IMR-90 (cell line): Measurements from ENCODE around the gene SLAMF8. TPM values are rescaled to one million over a fixed set of nuclear protein-coding genes. Genes with fewer than 3 reads are reported as not detected.

Experiments used
- ATAC-seq: fragments of 200-7000 bp; cut with Tn5 transposase; 2 replicates; pipeline ENCODE4 v1.9.1; 2020; ENCODE audit warnings: low read depth, mild to moderate bottlenecking, moderate library complexity
- BruUV-seq: library from RNA; stranded (reverse); fragments of 400-500 nt; replicated peaks from 2 replicates; lab custom pipeline; 2021; lab: Mats Ljungman, UMichigan
- CTCF ChIA-PET: fragments of 300-600 bp; formaldehyde crosslinking; extraction: SDS; loops from one replicate; lab custom pipeline; 2021; ENCODE audit warnings: antibody characterized with exemption; lab: Yijun Ruan, JAX
- POLR2A ChIA-PET: fragments of 300-600 bp; sonication (Branson Sonifier 250); formaldehyde crosslinking; loops from one replicate; lab custom pipeline; 2022; ENCODE audit warnings: antibody characterized with exemption; ENCODE audit not compliant: unreplicated experiment; lab: Charles Lee
- DNase-seq: peaks from one replicate; pipeline ENCODE4 v3.0.0; 2013
- H2AFZ ChIP-seq: replicated peaks from 2 replicates; pipeline ENCODE3; 2013; ENCODE audit warnings: low read length, mild to moderate bottlenecking; ENCODE audit not compliant: poor library complexity
- H2AK5ac ChIP-seq: 2 replicates; pipeline ENCODE4 v1.6.1; 2013; ENCODE audit warnings: low read depth, low read length, inconsistent platforms
- H2AK9ac ChIP-seq: replicated peaks from 2 replicates; pipeline ENCODE3; 2013; ENCODE audit warnings: mild to moderate bottlenecking, low read depth, low read length, moderate library complexity; ENCODE audit not compliant: poor library complexity
- H2BK120ac ChIP-seq: 2 replicates; pipeline ENCODE4 v1.6.1; 2013; ENCODE audit warnings: low read depth, low read length, inconsistent platforms
- H2BK15ac ChIP-seq: 3 replicates; pipeline ENCODE4 v1.6.1; 2013; ENCODE audit warnings: low read depth, low read length, inconsistent platforms
- H2BK20ac ChIP-seq: 2 replicates; pipeline ENCODE4 v1.6.1; 2013; ENCODE audit warnings: low read depth, mild to moderate bottlenecking, inconsistent platforms, low read length, moderate library complexity
- H2BK5ac ChIP-seq: 2 replicates; pipeline ENCODE4 v1.6.1; 2013; ENCODE audit warnings: mild to moderate bottlenecking, low read depth, low read length, inconsistent platforms; ENCODE audit not compliant: poor library complexity, severe bottlenecking
- H3K14ac ChIP-seq: replicated peaks from 2 replicates; pipeline ENCODE4 v1.6.1; 2013; ENCODE audit warnings: low read depth, low read length, inconsistent platforms
- H3K18ac ChIP-seq: 2 replicates; pipeline ENCODE4 v1.6.1; 2013; ENCODE audit warnings: low read depth, low read length, control low read depth
- H3K23ac ChIP-seq: 2 replicates; pipeline ENCODE4 v1.6.1; 2013; ENCODE audit warnings: low read depth, low read length, inconsistent platforms
- H3K27ac ChIP-seq: 2 replicates; pipeline ENCODE4 v1.5.1; 2013; ENCODE audit warnings: mild to moderate bottlenecking, control low read depth, low read length; ENCODE audit not compliant: insufficient read depth
- H3K27me3 ChIP-seq: 2 replicates; pipeline ENCODE4 v1.6.1; 2013; ENCODE audit warnings: low read length; ENCODE audit not compliant: control insufficient read depth, insufficient read depth
- H3K36me3 ChIP-seq: 2 replicates; pipeline ENCODE4 v1.6.1; 2013; ENCODE audit warnings: low read length, mixed read lengths; ENCODE audit not compliant: control insufficient read depth, insufficient read depth
- H3K4ac ChIP-seq: 2 replicates; pipeline ENCODE4 v1.6.1; 2013; ENCODE audit warnings: low read depth, low read length, inconsistent platforms
- H3K4me1 ChIP-seq: 2 replicates; pipeline ENCODE4 v1.6.1; 2013; ENCODE audit warnings: low read length, mixed read lengths; ENCODE audit not compliant: control insufficient read depth, insufficient read depth
- H3K4me2 ChIP-seq: 2 replicates; pipeline ENCODE4 v1.6.1; 2013; ENCODE audit warnings: low read depth, mild to moderate bottlenecking, control low read depth, low read length, moderate library complexity
- H3K4me3 ChIP-seq: 2 replicates; pipeline ENCODE4 v1.5.1; 2013; ENCODE audit warnings: low read depth, mild to moderate bottlenecking, control low read depth, low read length, moderate library complexity; ENCODE audit not compliant: insufficient read depth
- H3K56ac ChIP-seq: 2 replicates; pipeline ENCODE4 v1.6.1; 2013; ENCODE audit warnings: low read length, inconsistent platforms; ENCODE audit not compliant: insufficient read depth; ENCODE audit errors: extremely low read depth
- H3K79me1 ChIP-seq, 2 experiments: 2 replicates each; pipeline ENCODE4 v1.6.1; 2013; ENCODE audit warnings: low read length in 2 of 2, inconsistent platforms in 1 of 2, low read depth in 1 of 2
- H3K9ac ChIP-seq: 2 replicates; pipeline ENCODE4 v1.6.1; 2013; ENCODE audit warnings: low read depth, low read length, control low read depth
- H3K9me1 ChIP-seq: 2 replicates; pipeline ENCODE4 v1.6.1; 2013; ENCODE audit warnings: low read length, inconsistent platforms; ENCODE audit not compliant: insufficient read depth
- H3K9me3 ChIP-seq: 2 replicates; pipeline ENCODE4 v1.6.1; 2013; ENCODE audit warnings: low read length; ENCODE audit not compliant: control insufficient read depth, insufficient read depth
- H4K20me1 ChIP-seq: 2 replicates; pipeline ENCODE4 v1.6.1; 2013; ENCODE audit warnings: low read length, inconsistent platforms; ENCODE audit not compliant: insufficient read depth
- H4K5ac ChIP-seq: 2 replicates; pipeline ENCODE4 v1.6.1; 2013; ENCODE audit warnings: mild to moderate bottlenecking, low read depth, low read length, control low read depth
- H4K8ac ChIP-seq, 2 experiments: 2 replicates each; pipeline ENCODE4 v1.6.1; 2013; ENCODE audit warnings: low read depth in 2 of 2, low read length in 2 of 2, control low read depth in 1 of 2, inconsistent platforms in 1 of 2
- H4K91ac ChIP-seq: 2 replicates; pipeline ENCODE4 v1.6.1; 2013; ENCODE audit warnings: low read depth, low read length, inconsistent platforms; ENCODE audit not compliant: insufficient read depth
- BHLHE40 ChIP-seq: fragments of 150-350 bp; IDR thresholded peaks from 2 replicates; pipeline ENCODE4 v1.6.1; 2016; ENCODE audit warnings: mild to moderate bottlenecking, low read depth, low read length
- CEBPB ChIP-seq: IDR thresholded peaks from 2 replicates; pipeline ENCODE4 v1.6.1; 2012; ENCODE audit warnings: low read depth, low read length, improper control_type of control experiment
- CHD1 ChIP-seq: IDR thresholded peaks from 2 replicates; pipeline ENCODE4 v1.6.1; 2012; ENCODE audit warnings: low read depth, low read length, improper control_type of control experiment
- CTCF ChIP-seq: conservative IDR thresholded peaks from 2 replicates; pipeline ENCODE4 v1.5.1; 2012; ENCODE audit warnings: mild to moderate bottlenecking, low read depth, low read length, improper control_type of control experiment
- ELK1 ChIP-seq: fragments of 150-350 bp; IDR thresholded peaks from 2 replicates; pipeline ENCODE4 v1.6.1; 2016; ENCODE audit warnings: low read depth, mild to moderate bottlenecking, low read length, moderate library complexity, borderline replicate concordance
- MAFK ChIP-seq: IDR thresholded peaks from 2 replicates; pipeline ENCODE4 v1.6.1; 2012; ENCODE audit warnings: low read depth, low read length, improper control_type of control experiment
- POLR2A ChIP-seq: IDR thresholded peaks from 2 replicates; pipeline ENCODE4 v1.6.1; 2012; ENCODE audit warnings: mild to moderate bottlenecking, low read depth, low read length
- RCOR1 ChIP-seq: IDR thresholded peaks from 2 replicates; pipeline ENCODE4 v1.6.1; 2012; ENCODE audit warnings: mild to moderate bottlenecking, low read length, improper control_type of control experiment; ENCODE audit not compliant: insufficient replicate concordance
- WGBS, 2 experiments: methylation state at CpG; one replicate each; pipeline versions ENCODE4 v1.1.5 to v1.1.7; 2013; ENCODE audit warnings: missing lambda C conversion rate in 2 of 2; ENCODE audit not compliant: insufficient read length in 1 of 2; ENCODE audit errors: extremely low coverage in 2 of 2; 5-methylcytosine and 5-hydroxymethylcytosine counted together
- dilution Hi-C: fragments of 300-500 bp; cut with HindIII; formaldehyde crosslinking; loops from one replicate; pipeline ENCODE4 v1.14.3; 2018; ENCODE audit warnings: low sequenced_read_pairs; ENCODE audit not compliant: unreplicated experiment
- in situ Hi-C: fragments of 300-500 bp; cut with MboI; formaldehyde crosslinking; loops from 3 replicates; pipeline ENCODE4 v1.14.3; 2019; ENCODE audit warnings: low sequenced_read_pairs, inconsistent platforms, mixed read lengths
- intact Hi-C: fragments of 100-400 bp; cut with micrococcal nuclease; formaldehyde crosslinking; loops from 2 replicates; pipeline ENCODE4 v1.10.0; 2022
- polyA plus RNA-seq, 3 experiments: library from polyadenylated mRNA; depleted of rRNA; stranded (reverse); fragments of >200 nt; gene quantifications; 2 replicates each; pipeline ENCODE4 v1.2.3, GENCODE V29; 2012; ENCODE audit warnings: low replicate concordance in 1 of 3
- total RNA-seq: library from RNA; depleted of rRNA; stranded (reverse); fragments of >200 nt; gene quantifications from 2 replicates; pipeline ENCODE4 v1.2.3, GENCODE V29; 2012

SLAMF8 gene
- total and polyA plus RNA-seq, 2 of the 4 experiments (the other 2 are of a cell fraction), result 0.07 TPM; not detected in 1

GRCh38 chr1:159843459-159843858 lies 16.8 kb downstream of the SLAMF8 start:
- in situ Hi-C loops, result no loop called here
- CTCF ChIA-PET, result interaction anchor here (0.8 kb wide), 1 partner anchor 29 kb away, joined by 3 read pairs; no protein-coding TSS in a partner anchor
- POLR2A ChIA-PET, result no interaction called here

More at GRCh38 chr1:159843459-159843858, 16.8 kb downstream of the SLAMF8 start:
- Histone ChIP-seq H2AK9ac (no peak overlapping the region), H3K4me2 (no peak overlapping the region), H3K9me3 (no peaks in the 10 kb centered on the region), H3K23ac (no peak overlapping the region), H3K4ac (no peak overlapping the region), H4K8ac (no peak overlapping the region), H2BK120ac (no peak overlapping the region), H4K20me1 (no peaks in the 10 kb centered on the region), H3K36me3 (no peaks in the 10 kb centered on the region), H3K9me1 (no peaks in the 10 kb centered on the region), H4K5ac (no peak overlapping the region), H2AFZ (no peak overlapping the region), H3K79me1 (no peaks in the 10 kb centered on the region), H2AK5ac (no peak overlapping the region), H2BK5ac (no peak overlapping the region), H3K4me3 (no peak overlapping the region), H3K9ac (no peak overlapping the region), H2BK15ac (no peak overlapping the region), H3K18ac (no peak overlapping the region), H2BK20ac (no peak overlapping the region), H4K91ac (no peak overlapping the region), H3K4me1 (no peaks in the 10 kb centered on the region; the same call in 1 of the 2 replicates), H3K27me3 (no peaks in the 10 kb centered on the region; the same call in 1 of the 2 replicates), H3K56ac (no peak overlapping the region), H3K27ac (no peak overlapping the region), H3K14ac (no peak overlapping the region)
- TF ChIP-seq ELK1, result no peak
- TF ChIP-seq BHLHE40, result no peak
- no peak for TF ChIP-seq CEBPB
- no peak for TF ChIP-seq MAFK
- TF ChIP-seq RCOR1, result no peak
- TF ChIP-seq CHD1, result no peak
- no peak for TF ChIP-seq CTCF
- no peak for TF ChIP-seq POLR2A
- DNase-seq (no peak), ATAC-seq (no peak)
- dilution Hi-C loops (no loop called here), intact Hi-C loops (no loop called here)
- BruUV-seq, result no TSS peak
- 100% methylated on average over 1 of the region's 4 CpGs; no CpG with 5 or more reads in 1 of the 2 experiments for WGBS, 2 experiments
